Astrocyte of the hippocampus (primary cell): ENCODE results near the gene MCL1.
"Not testable (repeated sequence)": the region's sequence is repeated elsewhere in the genome, so short reads cannot be mapped to it uniquely, and the experiment has no call there.

Experiments used
- DNase-seq: peaks from one replicate; pipeline ENCODE4 v3.0.0; 2011; ENCODE audit warnings: low read depth, low spot score

MCL1 gene

GRCh38 chr1:150602372-150602771 lies 23.0 kb upstream of the MCL1 start:
- DNase-seq: not testable (repeated sequence)

GRCh38 chr1:150601540-150601939 lies 22.1 kb upstream of the MCL1 start:
- DNase-seq: no peak

GRCh38 chr1:150598346-150598745 lies 18.9 kb upstream of the MCL1 start:
- DNase-seq: not testable (repeated sequence)

- DNase-seq: no peak
Observed at GRCh38 chr1:150596976-150597375, 17.6 kb upstream of the MCL1 start.

- DNase-seq: no peak
Observed at GRCh38 chr1:150596095-150596892, 16.9 kb upstream of the MCL1 start.

GRCh38 chr1:150582371-150582770 lies 3.0 kb upstream of the MCL1 start:
- DNase-seq: peak; percentile 42

- not testable (repeated sequence) for DNase-seq
Observed at GRCh38 chr1:150581962-150582361, 2.6 kb upstream of the MCL1 start.

- DNase-seq: not testable (repeated sequence)
Observed at GRCh38 chr1:150581437-150581836, 2.0 kb upstream of the MCL1 start.

GRCh38 chr1:150580966-150581365 lies 1.6 kb upstream of the MCL1 start:
- DNase-seq: not testable (repeated sequence)

GRCh38 chr1:150579945-150580642 lies 684 bp upstream of the MCL1 start:
- no peak for DNase-seq

- DNase-seq: peak; percentile 86
Observed at GRCh38 chr1:150578272-150579109, 919 bp downstream of the MCL1 start.

GRCh38 chr1:150577557-150578271 lies 1.7 kb downstream of the MCL1 start:
- DNase-seq: peak; percentile 49

- peak; percentile 59 for DNase-seq
Observed at GRCh38 chr1:150576794-150577556, 2.4 kb downstream of the MCL1 start.

GRCh38 chr1:150576367-150576711 lies 3.1 kb downstream of the MCL1 start:
- no peak for DNase-seq

GRCh38 chr1:150575518-150576366 lies 3.7 kb downstream of the MCL1 start:
- peak; percentile 31 for DNase-seq

- DNase-seq: peak; percentile 19
Observed at GRCh38 chr1:150575072-150575489, 4.3 kb downstream of the MCL1 start.

- peak; percentile 41 for DNase-seq
Observed at GRCh38 chr1:150574260-150575071, 4.9 kb downstream of the MCL1 start.

- not testable (repeated sequence) for DNase-seq
Observed at GRCh38 chr1:150573648-150574071, 5.8 kb downstream of the MCL1 start.
